ENCODE measurements around the gene GALNTL6. TPM values are rescaled to one million over a fixed set of nuclear protein-coding genes. Genes with fewer than 3 reads are reported as not detected.

GALNTL6 gene
- total and polyA plus RNA-seq, 2 of the 4 experiments (the other 2 are of a cell fraction): under 0.01 TPM; not detected in 1

DNA sequence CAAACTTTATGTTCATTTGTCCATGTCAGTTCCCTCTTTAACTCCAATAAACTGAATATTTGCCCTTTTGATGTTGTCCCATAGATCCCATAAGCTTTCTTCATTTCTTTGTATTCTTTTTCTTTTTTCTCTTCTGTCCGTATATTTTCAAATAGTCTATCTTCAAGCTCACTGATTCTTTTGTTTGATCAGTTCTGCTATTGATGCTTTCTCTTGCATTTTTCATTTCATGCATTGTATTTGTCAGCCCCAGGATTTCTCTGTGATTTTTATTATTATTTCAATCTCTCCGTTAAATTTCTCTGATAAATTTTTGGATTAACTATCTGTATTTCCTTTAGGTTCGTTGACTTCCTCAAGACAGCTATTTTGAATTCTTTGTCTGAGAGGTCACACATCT is 1082.5 kb downstream of the GALNTL6 start:
- no TSS peak for BruUV-seq (replicated peaks)
- Histone ChIP-seq H3K4me3 (ENCODE audit: insufficient read depth, low read depth, low read length) (no peak overlapping the region), H3K36me3 (ENCODE audit: control insufficient read depth, insufficient read depth, low read length) (no peaks in the 10 kb centered on the region)

More for the DNA sequence above, 1082.5 kb downstream of the GALNTL6 start:
- ChIA-PET CTCF (interaction anchor here (0.6 kb wide), 1 partner anchor 41 kb away, joined by 3 read pairs; no protein-coding TSS in a partner anchor), POLR2A (ENCODE audit: unreplicated experiment) (no interaction called here)
- in situ Hi-C loops (cut with MboI; ENCODE audit: low sequenced_read_pairs) (no loop called here), dilution Hi-C loops (cut with HindIII; ENCODE audit: low sequenced_read_pairs, unreplicated experiment) (no loop called here), intact Hi-C loops (cut with micrococcal nuclease) (loop anchor here (10.0 kb wide), 1 partner anchor 359 kb away; no protein-coding TSS in a partner anchor)
- Histone ChIP-seq H3K4ac (ENCODE audit: low read depth, low read length) (no peak overlapping the region), H3K23ac (ENCODE audit: low read depth, low read length) (no peak overlapping the region), H2AFZ (replicated peaks; ENCODE audit: low read length, poor library complexity) (no peak overlapping the region), H2AK9ac (replicated peaks; ENCODE audit: low read depth, low read length, poor library complexity) (no peak overlapping the region), H3K56ac (ENCODE audit: extremely low read depth, insufficient read depth, low read length) (no peak overlapping the region), H4K5ac (ENCODE audit: low read depth, low read length) (no peak overlapping the region), H3K79me1 (ENCODE audit: low read depth in 1 of 2, low read length in 2 of 2) (no peaks in the 10 kb centered on the region), H3K4me2 (ENCODE audit: low read depth, low read length) (no peak overlapping the region), H3K9me1 (ENCODE audit: insufficient read depth, low read length) (no peaks in the 10 kb centered on the region), H4K8ac (ENCODE audit: low read depth in 2 of 2, low read length in 2 of 2) (no peak overlapping the region), H3K4me1 (ENCODE audit: control insufficient read depth, insufficient read depth, low read length) (no peaks in the 10 kb centered on the region), H2BK120ac (ENCODE audit: low read depth, low read length) (no peak overlapping the region), H2AK5ac (ENCODE audit: low read depth, low read length) (no peak overlapping the region), H3K9ac (ENCODE audit: low read depth, low read length) (no peak overlapping the region), H4K20me1 (ENCODE audit: insufficient read depth, low read length) (no peaks in the 10 kb centered on the region), H3K9me3 (ENCODE audit: control insufficient read depth, insufficient read depth, low read length) (peaks cover 3% of the 10 kb centered on the region; the same call in 1 of the 2 replicates), H2BK5ac (ENCODE audit: low read depth, low read length, poor library complexity, severe bottlenecking) (no peak overlapping the region), H2BK20ac (ENCODE audit: low read depth, low read length) (no peak overlapping the region), H3K14ac (replicated peaks; ENCODE audit: low read depth, low read length) (no peak overlapping the region), H2BK15ac (ENCODE audit: low read depth, low read length) (no peak overlapping the region), H3K27me3 (ENCODE audit: control insufficient read depth, insufficient read depth, low read length) (no peaks in the 10 kb centered on the region), H3K18ac (ENCODE audit: low read depth, low read length) (no peak overlapping the region), H4K91ac (ENCODE audit: insufficient read depth, low read depth, low read length) (no peak overlapping the region), H3K27ac (ENCODE audit: insufficient read depth, low read length) (no peak overlapping the region)
- no peak for DNase-seq
- no CpG with 5 or more reads among the region's 3 CpGs for WGBS, 2 experiments (ENCODE audit: extremely low coverage in 2 of 2, insufficient read length in 1 of 2)
- no peak for TF ChIP-seq POLR2A (IDR thresholded peaks at IDR 0.05; ENCODE audit: low read depth, low read length)
- TF ChIP-seq MAFK (IDR thresholded peaks at IDR 0.05; ENCODE audit: low read depth, low read length): no peak
- no peak for TF ChIP-seq CEBPB (IDR thresholded peaks at IDR 0.05; ENCODE audit: low read depth, low read length)
- no peak for TF ChIP-seq FOS (IDR thresholded peaks at IDR 0.05; ENCODE audit: low read depth, low read length)
- TF ChIP-seq RCOR1 (IDR thresholded peaks at IDR 0.05; ENCODE audit: insufficient replicate concordance, low read length): no peak
- no peak for TF ChIP-seq NFE2L2 (IDR thresholded peaks at IDR 0.05; ENCODE audit: low read depth, low read length)
- TF ChIP-seq CHD1 (IDR thresholded peaks at IDR 0.05; ENCODE audit: low read depth, low read length): no peak
- no peak for TF ChIP-seq RFX5 (IDR thresholded peaks at IDR 0.05; ENCODE audit: low read depth, low read length)
- no peak for TF ChIP-seq BHLHE40 (IDR thresholded peaks at IDR 0.05; ENCODE audit: low read depth, low read length)
- no peak for TF ChIP-seq MAZ (IDR thresholded peaks at IDR 0.05; ENCODE audit: borderline replicate concordance, low read depth, low read length)
- ATAC-seq (ENCODE audit: low read depth): no peak
